DMS114 treated with DMSO at 0.1 percent for 48 hours (cell line): Measurements from ENCODE around the gene TEAD1.

Experiments
- DNase-seq: peaks from one replicate; lab custom pipeline; 2025; ENCODE audit not compliant: unreplicated experiment; lab: John Stamatoyannopoulos, UW

TEAD1 gene

GRCh38 chr11:12886508-12886907 is 212.3 kb downstream of the TEAD1 start:
- no peak for DNase-seq

- peak; percentile 8 for DNase-seq
These were observed 214.4 kb downstream of the TEAD1 start for GRCh38 chr11:12888525-12889158.

DNA sequence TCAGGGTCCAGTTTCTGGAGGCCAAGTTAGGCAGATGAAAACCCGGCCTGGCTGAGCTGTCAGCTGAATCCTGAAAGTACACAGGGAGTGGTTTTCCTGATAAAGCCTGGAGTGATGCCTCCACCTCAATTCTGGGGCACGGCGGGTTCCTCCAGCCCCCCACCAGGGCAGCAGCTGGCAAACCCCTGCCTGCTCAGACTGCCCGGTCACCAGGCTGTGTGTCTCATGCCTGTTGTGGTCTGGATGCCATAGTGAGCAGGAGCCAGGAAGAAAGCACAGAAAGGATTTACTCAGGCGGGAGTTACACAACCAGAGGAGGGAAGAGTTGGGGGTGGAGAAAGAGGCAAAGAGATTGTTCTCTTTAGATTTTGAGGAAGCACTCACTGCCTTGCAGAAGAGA is 215.0 kb downstream of the TEAD1 start:
- DNase-seq: no peak

DNA sequence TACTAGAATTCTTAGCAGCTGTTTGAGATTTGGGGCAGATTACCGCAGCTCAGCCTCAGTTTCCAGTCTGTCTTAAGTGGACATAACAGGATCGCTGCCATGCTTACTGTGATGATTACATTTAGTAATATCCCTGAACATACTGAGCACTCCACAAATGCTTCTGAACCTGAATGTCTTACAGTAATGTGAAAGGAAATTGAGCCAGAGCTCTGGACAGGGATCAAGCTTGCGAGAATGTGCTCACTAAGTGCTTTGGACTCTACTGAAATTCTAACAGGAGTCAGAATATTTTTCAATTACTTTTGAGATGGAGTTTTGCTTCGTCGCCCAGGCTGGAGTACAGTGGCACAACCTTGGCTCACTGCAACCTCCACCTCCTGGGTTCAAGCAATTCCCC is 216.3 kb downstream of the TEAD1 start:
- no peak for DNase-seq

DNA sequence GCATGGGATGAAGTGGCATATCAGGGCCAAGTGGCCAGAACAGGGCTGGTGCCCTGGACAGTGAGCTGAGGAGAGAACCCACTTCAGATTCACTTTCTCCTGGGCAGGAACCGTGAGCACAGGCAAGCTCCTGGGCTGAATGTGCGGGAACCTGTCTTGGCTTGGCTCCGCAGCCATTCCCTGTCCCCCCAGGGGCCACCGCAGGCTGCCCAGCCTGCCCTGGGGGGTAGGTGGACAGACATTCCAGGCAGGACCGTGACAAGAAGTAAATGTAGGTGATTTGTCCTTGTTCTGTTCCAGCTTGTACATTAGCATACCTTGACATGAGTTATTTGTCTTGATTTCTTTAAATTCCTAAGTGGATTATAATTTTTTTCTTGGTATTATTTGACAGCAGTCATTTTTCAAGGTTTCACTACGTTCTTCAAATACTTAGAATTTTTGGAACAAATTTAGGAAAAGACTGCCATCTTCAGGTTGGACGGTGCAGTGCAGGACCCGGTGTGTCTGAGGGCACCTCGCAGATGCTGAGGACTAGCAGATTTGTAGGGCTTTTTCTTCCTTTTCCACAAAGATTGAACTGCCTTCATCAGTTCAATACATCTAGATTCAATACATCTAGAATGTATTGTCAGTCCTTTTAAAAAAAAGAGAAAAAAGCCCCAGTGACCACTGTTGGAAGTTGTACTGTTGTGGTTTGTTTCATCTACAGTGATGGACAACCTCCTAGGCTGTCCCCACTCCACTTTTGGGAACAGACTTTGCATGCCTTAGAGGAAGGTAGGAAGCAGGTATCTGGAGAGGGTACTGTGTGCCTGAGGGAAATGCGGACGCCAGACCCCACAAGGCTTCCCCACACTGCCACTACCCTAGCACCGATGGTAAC is 219.8 kb downstream of the TEAD1 start:
- DNase-seq: no peak

DNA sequence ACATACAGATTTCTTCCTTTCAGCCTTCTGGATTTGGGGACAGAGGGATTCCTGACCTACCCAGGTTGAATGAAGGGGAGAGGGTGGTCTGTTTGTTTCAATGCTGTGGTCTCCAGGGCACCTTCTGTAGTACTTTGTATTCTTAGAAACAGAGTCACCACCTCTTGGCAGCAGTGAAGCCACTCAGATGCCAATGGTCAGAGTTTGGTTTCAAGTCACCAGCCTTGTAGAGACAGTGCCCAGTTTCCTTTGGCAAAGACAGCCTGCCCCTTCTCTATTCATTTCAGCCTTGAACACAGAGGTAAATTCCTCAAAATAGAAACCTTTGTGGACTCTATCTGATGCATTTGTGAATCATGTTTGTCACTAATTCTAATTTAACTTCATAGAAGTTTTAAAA is 223.2 kb downstream of the TEAD1 start:
- DNase-seq: no peak

GRCh38 chr11:12897867-12898266 is 223.6 kb downstream of the TEAD1 start:
- DNase-seq: no peak

DNA sequence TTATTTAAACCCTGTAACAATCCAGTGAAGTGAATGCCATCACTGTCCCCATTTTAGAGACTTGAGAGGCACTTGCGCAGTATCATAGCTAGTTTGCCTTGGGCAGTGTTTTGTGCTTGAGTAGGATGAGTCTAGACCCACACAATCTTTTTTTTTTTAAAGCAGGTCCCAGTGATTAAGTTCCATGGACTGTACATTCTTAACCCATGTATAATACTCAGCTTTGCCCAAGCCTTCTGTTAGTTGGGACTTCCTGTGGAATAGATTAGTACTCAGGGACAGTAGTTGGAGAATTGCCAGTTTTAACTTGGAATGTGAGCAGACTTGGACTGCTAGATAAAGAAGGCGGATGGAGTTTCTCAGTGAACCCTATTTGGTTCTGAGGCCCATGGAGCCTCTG is 226.3 kb downstream of the TEAD1 start:
- DNase-seq: no peak

DNA sequence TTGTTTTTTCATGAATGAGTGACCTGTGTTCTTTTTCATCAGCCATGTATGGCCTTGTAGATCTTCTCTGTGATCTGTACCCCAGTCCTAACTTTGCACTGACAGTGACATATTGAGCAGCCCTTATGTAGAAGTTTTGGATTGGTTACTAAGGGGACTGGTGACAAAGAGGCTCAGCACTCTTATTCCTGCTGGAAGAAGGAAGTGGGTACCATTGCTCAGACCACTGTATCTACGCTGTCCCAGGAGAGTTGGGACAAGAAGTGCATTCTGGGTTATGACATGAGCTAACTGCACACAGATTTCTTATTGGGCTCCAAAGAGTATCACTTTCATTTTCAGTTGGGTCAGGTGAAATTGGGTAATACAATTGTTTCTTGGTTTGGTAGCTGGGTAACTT is 227.1 kb downstream of the TEAD1 start:
- DNase-seq: no peak

DNA sequence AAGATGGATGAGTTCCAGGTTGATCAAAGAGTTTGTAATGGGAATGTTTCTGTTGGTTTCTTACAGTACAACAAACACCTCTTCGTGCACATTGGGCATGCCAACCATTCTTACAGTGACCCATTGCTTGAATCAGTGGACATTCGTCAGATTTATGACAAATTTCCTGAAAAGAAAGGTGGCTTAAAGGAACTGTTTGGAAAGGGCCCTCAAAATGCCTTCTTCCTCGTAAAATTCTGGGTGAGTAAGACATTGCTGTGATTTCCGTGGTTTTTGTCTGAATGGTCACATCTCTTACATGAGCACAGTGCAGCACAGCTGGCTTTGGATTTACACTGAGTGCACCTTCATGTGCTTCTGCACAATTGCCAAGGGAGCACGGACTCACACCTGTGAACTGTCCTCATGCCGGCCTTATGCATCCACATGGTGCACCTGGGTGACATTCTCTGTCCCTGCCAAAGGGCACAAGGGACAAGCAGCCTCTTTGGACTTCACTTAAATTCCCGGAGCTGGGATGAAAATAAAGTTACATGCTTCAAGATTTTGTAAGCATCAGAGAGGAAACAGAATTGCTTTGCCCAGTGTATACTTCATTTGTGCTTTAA is 227.8 kb downstream of the TEAD1 start:
- DNase-seq: no peak

- no peak for DNase-seq
These were observed 228.7 kb downstream of the TEAD1 start for GRCh38 chr11:12902791-12903486.

GRCh38 chr11:12905435-12905834 is 231.2 kb downstream of the TEAD1 start:
- no peak for DNase-seq

DNA sequence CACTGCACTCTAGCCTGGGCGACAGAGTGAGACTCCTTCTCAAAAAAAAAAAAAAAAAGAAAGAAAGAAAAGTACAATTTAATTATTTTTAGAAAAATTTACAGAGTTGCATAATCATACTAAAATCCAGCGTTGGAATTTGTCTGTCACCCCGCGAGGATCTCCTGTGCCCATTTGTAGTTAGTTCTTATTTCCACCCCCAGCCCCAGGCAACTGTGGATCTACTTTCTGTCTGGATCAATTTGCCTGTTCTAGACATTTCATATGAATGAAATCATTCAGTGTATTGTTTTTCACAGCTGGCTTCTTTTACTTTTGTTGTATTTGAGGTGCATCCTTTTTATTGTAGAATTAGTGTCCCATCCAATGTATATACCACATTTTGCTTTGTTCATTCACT is 232.3 kb downstream of the TEAD1 start:
- no peak for DNase-seq

DNA sequence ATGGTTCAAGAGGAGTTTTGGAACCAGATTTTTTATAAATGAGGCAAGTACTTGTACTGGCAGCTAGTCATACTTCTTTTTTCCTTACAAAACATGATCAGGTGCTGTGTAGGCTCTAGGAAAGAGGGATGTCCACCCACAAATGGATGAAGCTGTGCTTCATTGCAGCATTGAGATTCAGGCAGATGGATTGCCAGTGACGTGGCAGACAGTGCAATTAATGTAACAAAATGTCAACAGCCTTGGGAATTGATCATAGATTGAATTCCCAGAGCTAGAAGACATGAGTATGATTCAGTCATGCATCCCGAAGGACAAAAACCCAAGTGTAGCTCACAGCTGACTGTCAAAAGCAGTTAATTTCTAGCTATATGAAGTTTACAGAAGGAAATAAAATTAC is 235.7 kb downstream of the TEAD1 start:
- no peak for DNase-seq

DNA sequence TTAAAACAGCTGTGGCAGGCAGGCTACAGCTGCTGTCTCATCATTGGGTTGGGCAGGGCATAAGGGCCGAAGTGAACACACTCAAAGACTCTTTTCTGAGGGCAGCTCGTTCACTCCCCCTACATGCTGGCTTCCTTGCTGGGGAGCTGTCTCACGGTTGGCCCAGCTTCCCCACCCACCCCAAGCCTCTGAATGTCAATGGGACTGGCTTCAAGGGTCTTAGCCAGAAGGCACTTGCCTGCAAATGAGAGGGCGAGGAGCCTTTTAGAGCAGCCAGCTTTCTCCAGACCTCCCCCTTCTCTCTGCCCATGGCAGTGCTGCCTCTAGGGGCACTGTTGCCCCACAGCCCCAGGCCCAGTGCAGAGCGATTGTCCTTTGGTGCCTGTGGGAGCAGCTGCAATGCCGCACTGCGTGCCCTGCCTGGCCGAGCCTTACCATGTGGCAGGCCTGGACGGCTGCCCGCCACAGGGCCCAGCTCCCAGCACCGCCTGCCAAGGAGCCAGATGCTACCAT is 240.2 kb downstream of the TEAD1 start:
- DNase-seq: no peak

- DNase-seq: no peak
These were observed 240.9 kb downstream of the TEAD1 start for GRCh38 chr11:12915093-12915492.

DNA sequence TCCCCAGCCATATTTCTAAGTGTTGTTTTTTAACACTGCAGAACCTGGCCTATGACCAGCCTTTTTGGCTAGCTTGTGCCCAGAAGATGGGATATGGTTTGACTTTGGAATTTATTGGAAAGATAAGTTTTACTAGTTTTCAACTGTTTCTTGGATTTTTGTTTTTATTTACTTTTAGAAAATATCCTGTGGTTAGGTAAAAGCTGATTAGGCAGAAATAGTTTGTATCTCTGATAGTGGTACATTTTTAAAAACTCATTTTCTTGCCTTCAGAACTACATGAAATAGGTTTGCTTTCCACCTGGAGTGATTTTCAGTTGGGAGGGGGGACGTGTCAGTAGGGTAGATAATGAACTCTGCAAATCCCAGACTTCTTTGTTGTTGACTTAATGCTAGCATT is 243.6 kb downstream of the TEAD1 start:
- DNase-seq: no peak

GRCh38 chr11:12918667-12919066 is 244.4 kb downstream of the TEAD1 start:
- DNase-seq: no peak

GRCh38 chr11:12922418-12922817 is 248.2 kb downstream of the TEAD1 start:
- DNase-seq: no peak

- no peak for DNase-seq
These were observed 248.8 kb downstream of the TEAD1 start for GRCh38 chr11:12922980-12923507.

DNA sequence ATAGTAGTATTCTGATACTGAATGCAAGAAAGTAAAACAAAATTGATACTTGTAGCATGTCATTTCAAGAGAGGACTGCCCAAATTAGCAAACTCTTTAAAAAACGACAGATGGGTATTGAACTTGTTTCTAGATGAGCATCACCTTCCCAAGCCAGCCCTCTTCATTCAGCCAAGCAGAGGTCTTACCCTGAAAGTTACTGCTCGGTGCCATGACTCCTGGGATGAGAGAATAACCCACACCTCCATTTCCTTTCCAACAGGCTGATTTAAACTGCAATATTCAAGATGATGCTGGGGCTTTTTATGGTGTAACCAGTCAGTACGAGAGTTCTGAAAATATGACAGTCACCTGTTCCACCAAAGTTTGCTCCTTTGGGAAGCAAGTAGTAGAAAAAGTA is 250.4 kb downstream of the TEAD1 start:
- DNase-seq: no peak
